Naive thymus-derived CD4-positive, alpha-beta T cell (primary cell): ENCODE results near the gene MYBPH. TPM values are rescaled to one million over a fixed set of nuclear protein-coding genes. Genes with fewer than 3 reads are reported as not detected.

Experiments
- ATAC-seq: fragments of 150-1000 bp; cut with Tn5 transposase; 2 replicates; pipeline ENCODE4 v1.10.0; 2021; ENCODE audit warnings: mild to moderate bottlenecking, moderate library complexity
- CTCF ChIA-PET: fragments of 350-600 bp; sonication (Branson Sonifier 250); formaldehyde crosslinking; loops from one replicate; lab custom pipeline; 2021; ENCODE audit warnings: antibody characterized with exemption; lab: Charles Lee
- POLR2A ChIA-PET: fragments of 350-600 bp; sonication (Branson Sonifier 250); formaldehyde crosslinking; loops from one replicate; lab custom pipeline; 2021; ENCODE audit warnings: antibody characterized with exemption, inconsistent platforms; lab: Charles Lee
- DNase-seq, 9 donors: peaks; one replicate each; pipeline versions ENCODE4 v3.0.0 to v3.0.0-alpha.2; 2020 to 2022; ENCODE audit warnings: mixed read lengths in 1 of 9
- H3K27ac ChIP-seq: one replicate; pipeline ENCODE4 v1.7.0; 2013; ENCODE audit warnings: mild to moderate bottlenecking, low read depth, low read length, moderate library complexity
- H3K27me3 ChIP-seq, 2 donors: one replicate each; pipeline ENCODE4 v1.7.0; 2013; ENCODE audit warnings: low read length in 2 of 2, mild to moderate bottlenecking in 2 of 2, moderate library complexity in 2 of 2; ENCODE audit not compliant: control insufficient read depth in 2 of 2, insufficient read depth in 2 of 2
- H3K36me3 ChIP-seq, 3 experiments: 1 replicate in 2 of 3; 2 replicates in 1 of 3; pipeline ENCODE4 v1.7.0; 2013; ENCODE audit warnings: low read length in 3 of 3, mild to moderate bottlenecking in 3 of 3, moderate library complexity in 1 of 3; ENCODE audit not compliant: insufficient read depth in 3 of 3, control insufficient read depth in 2 of 3
- H3K4me1 ChIP-seq, 2 donors: one replicate each; pipeline ENCODE4 v1.7.0; 2013; ENCODE audit warnings: low read length in 2 of 2, mild to moderate bottlenecking in 2 of 2, moderate library complexity in 1 of 2; ENCODE audit not compliant: control insufficient read depth in 2 of 2, insufficient read depth in 2 of 2
- H3K4me3 ChIP-seq: 2 replicates; pipeline ENCODE4 v1.7.0; 2013; ENCODE audit warnings: mild to moderate bottlenecking, low read length
- H3K9me3 ChIP-seq, 3 experiments: 1 replicate in 2 of 3; 2 replicates in 1 of 3; pipeline ENCODE4 v1.7.0; 2013; ENCODE audit warnings: low read length in 3 of 3; ENCODE audit not compliant: control insufficient read depth in 2 of 3
- H3K27ac Mint-ChIP-seq, 9 donors: one replicate each; pipeline ENCODE4 v1.8.0; 2020 to 2022; ENCODE audit warnings: mixed read lengths in 9 of 9, mild to moderate bottlenecking in 8 of 9, moderate library complexity in 5 of 9, inconsistent platforms in 2 of 9
- H3K27me3 Mint-ChIP-seq, 5 donors: one replicate each; pipeline ENCODE4 v1.8.0; 2021 to 2022; ENCODE audit warnings: mixed read lengths in 5 of 5, mild to moderate bottlenecking in 1 of 5
- H3K36me3 Mint-ChIP-seq, 5 donors: one replicate each; pipeline ENCODE4 v1.8.0; 2020 to 2022; ENCODE audit warnings: mixed read lengths in 5 of 5, mild to moderate bottlenecking in 3 of 5, inconsistent platforms in 1 of 5
- H3K4me1 Mint-ChIP-seq, 7 donors: one replicate each; pipeline ENCODE4 v1.8.0; 2020 to 2022; ENCODE audit warnings: mixed read lengths in 7 of 7, mild to moderate bottlenecking in 3 of 7, inconsistent platforms in 1 of 7
- H3K4me3 Mint-ChIP-seq, 10 donors: one replicate each; pipeline ENCODE4 v1.8.0; 2020 to 2022; ENCODE audit warnings: mild to moderate bottlenecking in 10 of 10, mixed read lengths in 10 of 10, moderate library complexity in 6 of 10, inconsistent platforms in 2 of 10
- H3K9me3 Mint-ChIP-seq, 11 donors: one replicate each; pipeline ENCODE4 v1.8.0; 2020 to 2022; ENCODE audit warnings: mixed read lengths in 11 of 11, mild to moderate bottlenecking in 4 of 11, inconsistent platforms in 1 of 11, moderate library complexity in 1 of 11
- intact Hi-C, 2 donors: fragments of 100-400 bp; cut with micrococcal nuclease; formaldehyde crosslinking; loops; one replicate each; pipeline ENCODE4 v1.15.1; 2023
- polyA plus RNA-seq, 2 donors: library from polyadenylated mRNA; unstranded; fragments of 300-500 nt; fragmentation: Illumina TruSeq; gene quantifications; one replicate each; pipeline ENCODE4 v1.2.3, GENCODE V29; 2021
- total RNA-seq, 6 experiments: library from RNA in 5 of 6; stranded (reverse) in 5 of 6; gene quantifications; 1 replicate in 5 of 6; 2 replicates in 1 of 6; pipeline ENCODE4 v1.2.3 and lab custom pipeline; 2021 to 2026

MYBPH gene
- total and polyA plus RNA-seq, 7 experiments from 2014 or later: not detected

DNA sequence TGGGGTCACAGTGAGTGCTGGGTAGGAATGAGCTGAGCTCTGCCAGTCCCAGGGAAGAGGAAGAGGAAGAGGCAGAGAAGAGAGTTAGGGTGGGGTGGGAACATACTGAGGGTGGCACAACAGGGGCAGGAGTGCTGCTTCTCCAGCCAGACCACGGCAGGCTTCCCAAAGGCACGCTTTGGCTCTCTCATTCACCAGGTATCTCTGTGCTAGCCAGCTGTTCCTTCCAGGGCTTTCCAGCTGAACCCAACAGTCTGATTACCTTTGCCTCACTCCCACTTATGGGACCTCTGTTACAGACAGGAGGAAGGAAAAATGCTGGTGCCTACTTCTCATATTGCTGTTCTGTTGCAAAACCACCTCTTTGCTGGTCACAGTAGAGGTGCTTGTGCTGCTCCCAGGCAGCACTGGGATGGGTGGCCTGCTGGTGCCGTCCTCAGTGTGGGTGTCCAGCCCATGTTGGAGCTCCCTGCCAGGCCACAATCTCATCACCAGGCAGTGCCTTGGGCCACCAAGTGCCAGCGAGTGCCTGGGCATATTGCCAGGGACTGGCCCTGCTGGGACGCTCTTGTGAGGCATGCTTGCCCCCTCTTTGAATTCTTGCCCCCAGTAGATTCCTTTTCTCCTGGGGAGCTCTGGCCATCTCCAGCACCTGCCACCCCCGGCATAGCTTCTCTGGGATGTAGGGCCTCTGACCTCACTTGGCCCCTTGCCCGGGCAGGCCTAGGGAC, 46.0 kb downstream of the MYBPH start:
- peaks cover 6 to 17% (median 11%) of the 10 kb centered on the region in 7 donors for H3K4me1 Mint-ChIP-seq
- peak overlapping the region in 2 of 10 donors; percentile 5 to 74 for H3K4me3 Mint-ChIP-seq
- Histone ChIP-seq H3K4me1 (no peaks in the 10 kb centered on the region), H3K36me3 (no peaks in the 10 kb centered on the region), H3K27ac (no peak overlapping the region), H3K4me3 (no peak overlapping the region), H3K9me3 (no peaks in the 10 kb centered on the region), H3K27me3 (peaks cover 0 to 12% of the 10 kb centered on the region in 2 donors)
- peaks cover 39 to 49% (median 44%) of the 10 kb centered on the region in 5 donors for H3K27me3 Mint-ChIP-seq
- DNase-seq: peak in 1 of 9 donors; percentile 2
- H3K9me3 Mint-ChIP-seq: peaks cover 0 to 2% (median 0%) of the 10 kb centered on the region in 11 donors
- ChIA-PET POLR2A (no interaction called here), CTCF (no interaction called here)
- no peak overlapping the region for H3K27ac Mint-ChIP-seq
- H3K36me3 Mint-ChIP-seq: peaks cover 0 to 7% (median 0%) of the 10 kb centered on the region in 5 donors
- ATAC-seq: peak; percentile 31
- intact Hi-C loops: no loop called here

DNA sequence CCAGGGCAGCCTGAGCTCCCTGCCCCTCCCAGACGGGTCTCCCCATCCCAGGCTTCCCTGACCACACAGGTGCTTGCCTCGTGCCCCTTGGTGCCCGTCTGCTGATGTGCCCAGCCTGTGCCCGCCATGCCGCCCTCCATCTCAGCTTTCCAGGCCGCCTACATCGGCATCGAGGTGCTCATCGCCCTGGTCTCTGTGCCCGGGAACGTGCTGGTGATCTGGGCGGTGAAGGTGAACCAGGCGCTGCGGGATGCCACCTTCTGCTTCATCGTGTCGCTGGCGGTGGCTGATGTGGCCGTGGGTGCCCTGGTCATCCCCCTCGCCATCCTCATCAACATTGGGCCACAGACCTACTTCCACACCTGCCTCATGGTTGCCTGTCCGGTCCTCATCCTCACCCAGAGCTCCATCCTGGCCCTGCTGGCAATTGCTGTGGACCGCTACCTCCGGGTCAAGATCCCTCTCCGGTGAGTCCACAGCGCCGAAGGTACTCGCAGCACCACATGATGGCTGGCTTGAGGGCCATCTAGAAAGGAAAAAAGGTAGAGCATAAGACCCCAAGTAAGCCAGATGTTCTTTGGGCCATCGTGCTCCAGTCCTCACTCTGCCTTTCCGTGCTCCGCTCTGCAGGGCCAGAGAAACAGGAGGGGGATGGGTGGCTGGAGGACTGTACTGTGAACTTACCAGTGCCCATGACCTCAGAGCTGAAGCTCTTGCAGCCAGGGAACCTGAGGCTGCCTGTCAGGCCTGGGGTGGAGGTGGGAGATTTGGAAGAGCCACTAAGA, 46.7 kb downstream of the MYBPH start:
- peak in 1 of 9 donors; percentile 19 for DNase-seq
- H3K27me3 ChIP-seq: peaks cover 0 to 12% of the 10 kb centered on the region in 2 donors
- no peaks in the 10 kb centered on the region for H3K4me1 ChIP-seq

DNA sequence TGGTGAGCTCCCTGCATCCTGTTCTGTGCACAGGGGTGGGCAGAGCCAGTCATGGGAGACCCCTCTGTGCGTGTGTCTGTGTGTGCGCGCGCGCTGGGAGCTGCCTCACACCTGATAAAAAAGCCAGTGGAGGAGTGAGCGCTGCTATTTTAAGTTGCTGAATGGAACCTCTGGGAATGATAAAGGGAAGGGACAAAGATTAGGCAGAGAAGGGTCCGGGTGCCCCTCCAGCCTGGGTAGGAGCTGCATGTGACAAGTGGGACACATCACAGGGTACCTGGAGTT, 47.3 kb downstream of the MYBPH start:
- DNase-seq: no peak
- CTCF ChIA-PET: interaction anchor here (0.5 kb wide), 1 partner anchor 68 kb away, joined by 3 read pairs; no protein-coding TSS in a partner anchor
- H3K9me3 ChIP-seq: no peaks in the 10 kb centered on the region
- intact Hi-C loops: no loop called here
- Mint-ChIP-seq H3K9me3 (peaks cover 0 to 2% (median 0%) of the 10 kb centered on the region in 11 donors), H3K27me3 (peaks cover 46 to 61% (median 50%) of the 10 kb centered on the region in 5 donors), H3K4me1 (peaks cover 6 to 17% (median 11%) of the 10 kb centered on the region in 7 donors), H3K27ac (no peak overlapping the region), H3K36me3 (peaks cover 0 to 7% (median 0%) of the 10 kb centered on the region in 5 donors), H3K4me3 (peak overlapping the region in 3 of 10 donors; percentile 61 to 76 (median 74))
- H3K27me3 ChIP-seq: peaks cover 0 to 12% of the 10 kb centered on the region in 2 donors
- POLR2A ChIA-PET: no interaction called here
- H3K4me3 ChIP-seq: no peak overlapping the region
- H3K36me3 ChIP-seq: no peaks in the 10 kb centered on the region
- H3K4me1 ChIP-seq: no peaks in the 10 kb centered on the region
- ATAC-seq: no peak
- no peak overlapping the region for H3K27ac ChIP-seq

More for the DNA sequence above, 46.7 kb downstream of the MYBPH start:
- Mint-ChIP-seq H3K9me3 (peaks cover 0 to 2% (median 0%) of the 10 kb centered on the region in 11 donors), H3K27me3 (peaks cover 41 to 56% (median 45%) of the 10 kb centered on the region in 5 donors), H3K4me1 (peaks cover 6 to 17% (median 11%) of the 10 kb centered on the region in 7 donors), H3K4me3 (peak overlapping the region in 3 of 10 donors; percentile 32 to 74 (median 39)), H3K36me3 (peaks cover 0 to 7% (median 0%) of the 10 kb centered on the region in 5 donors), H3K27ac (no peak overlapping the region)
- POLR2A ChIA-PET: no interaction called here
- intact Hi-C loops: no loop called here
- ATAC-seq: no peak
- no peaks in the 10 kb centered on the region for H3K9me3 ChIP-seq
- H3K36me3 ChIP-seq: no peaks in the 10 kb centered on the region
- H3K27ac ChIP-seq: no peak overlapping the region
- no peak overlapping the region for H3K4me3 ChIP-seq
- CTCF ChIA-PET: no interaction called here

DNA sequence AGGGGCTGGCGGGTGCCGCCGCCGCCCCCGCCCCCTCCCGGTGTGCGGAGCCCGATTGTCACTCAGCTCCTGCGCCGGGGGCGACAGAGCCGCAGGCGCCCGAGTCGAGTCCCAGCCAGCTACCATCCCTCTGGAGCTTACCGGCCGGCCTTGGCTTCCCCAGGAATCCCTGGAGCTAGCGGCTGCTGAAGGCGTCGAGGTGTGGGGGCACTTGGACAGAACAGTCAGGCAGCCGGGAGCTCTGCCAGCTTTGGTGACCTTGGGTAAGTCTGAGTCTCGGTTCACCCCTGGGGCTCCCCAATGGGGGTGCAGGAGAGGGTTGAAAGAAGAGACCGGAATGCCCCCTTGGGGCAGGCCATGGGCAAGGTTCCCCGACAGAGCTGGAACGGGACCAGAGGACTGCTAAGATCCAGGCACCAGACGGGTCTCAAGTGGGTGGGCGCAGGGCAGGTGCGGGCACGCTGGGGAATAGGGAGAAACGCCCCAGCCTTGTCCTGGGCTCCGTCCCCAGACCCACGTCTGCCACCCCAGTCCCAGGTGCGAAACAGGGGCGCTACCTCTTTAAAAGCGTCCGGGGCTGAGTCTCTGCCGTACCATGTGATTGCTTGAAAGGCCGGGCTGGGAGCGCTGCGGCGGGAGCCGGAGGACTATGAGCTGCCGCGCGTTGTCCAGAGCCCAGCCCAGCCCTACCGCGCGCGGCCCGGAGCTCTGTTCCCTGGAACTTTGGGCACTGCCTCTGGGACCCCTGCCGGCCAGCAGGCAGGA, 47.8 kb downstream of the MYBPH start, which contains the start of gene ADORA1:
Gene ADORA1 (plus strand): TSS at position 61 of the 765 bp plus-strand sequence. CDS start 1,116 bp downstream, outside the sequence.
- Mint-ChIP-seq H3K4me3 (peak within 1 kb of the TSS in 9 of 10 donors; percentile 4 to 76 (median 63)), H3K4me1 (peaks cover 6 to 17% (median 11%) of the 10 kb centered on the region in 7 donors), H3K36me3 (peaks cover 0 to 7% (median 0%) of the 10 kb centered on the region in 5 donors), H3K27ac (no peak within 1 kb of the TSS), H3K27me3 (peaks cover 46 to 62% (median 51%) of the 10 kb centered on the region in 5 donors), H3K9me3 (peaks cover 0 to 2% (median 0%) of the 10 kb centered on the region in 11 donors)
- DNase-seq (peak in 1 of 9 donors; percentile 19), ATAC-seq (peak; percentile 24)
- no peaks in the 10 kb centered on the region for H3K9me3 ChIP-seq
- peaks cover 0 to 12% of the 10 kb centered on the region in 2 donors for H3K27me3 ChIP-seq
- ChIA-PET POLR2A (no interaction called here), CTCF (interaction anchor here (0.5 kb wide), 1 partner anchor 68 kb away, joined by 3 read pairs; no protein-coding TSS in a partner anchor)
- no peaks in the 10 kb centered on the region for H3K4me1 ChIP-seq
- no peak within 1 kb of the TSS for H3K27ac ChIP-seq
- no peak within 1 kb of the TSS for H3K4me3 ChIP-seq
- no peaks in the 10 kb centered on the region for H3K36me3 ChIP-seq
- intact Hi-C loops: no loop called here

DNA sequence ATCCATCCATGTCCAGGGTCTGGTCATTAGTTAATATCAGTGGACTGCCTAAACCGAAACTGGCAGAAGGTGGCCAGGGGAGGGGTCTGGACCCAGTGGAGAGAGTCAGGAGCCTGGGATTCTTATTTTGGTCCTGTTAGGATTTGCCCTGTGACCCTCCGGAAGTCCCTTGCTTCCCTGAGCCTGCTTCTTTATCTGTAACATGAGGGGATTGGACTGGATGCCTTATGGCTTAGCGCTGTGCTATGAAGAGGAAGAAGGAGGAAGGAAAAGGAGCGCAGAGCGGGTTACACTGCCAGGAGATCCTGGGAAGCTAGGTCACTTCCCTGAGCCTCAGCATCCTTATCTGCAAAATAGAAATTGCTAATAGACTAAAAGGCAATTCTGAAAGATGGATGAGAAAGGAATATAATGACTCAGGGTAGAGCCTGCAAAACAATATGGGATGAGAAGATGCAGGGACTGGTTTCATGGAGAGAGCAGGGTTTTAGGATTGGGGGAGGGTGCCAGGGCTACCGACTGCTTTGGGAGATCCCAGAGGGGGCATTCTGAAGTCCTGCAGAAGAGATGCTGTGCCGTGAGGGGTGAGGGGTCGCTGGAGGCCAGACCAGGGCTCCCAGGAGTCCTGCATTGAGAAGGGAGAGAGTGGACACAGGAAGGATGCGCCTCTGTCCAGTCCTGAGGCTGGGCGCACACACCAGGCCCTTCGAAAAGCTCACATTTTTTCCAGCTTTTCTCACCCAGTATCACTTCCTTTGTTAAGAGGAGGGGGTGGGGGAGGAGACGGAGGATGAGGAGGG, 48.6 kb downstream of the MYBPH start:
- Histone ChIP-seq H3K4me3 (no peak overlapping the region), H3K27ac (no peak overlapping the region), H3K27me3 (peaks cover 0 to 12% of the 10 kb centered on the region in 2 donors), H3K9me3 (no peaks in the 10 kb centered on the region), H3K4me1 (no peaks in the 10 kb centered on the region), H3K36me3 (no peaks in the 10 kb centered on the region)
- peak overlapping the region in 8 of 10 donors; percentile 4 to 74 (median 55) for H3K4me3 Mint-ChIP-seq
- H3K9me3 Mint-ChIP-seq: peaks cover 0 to 2% (median 0%) of the 10 kb centered on the region in 11 donors
- ATAC-seq (no peak), DNase-seq (peak in 1 of 9 donors; percentile 7)
- H3K4me1 Mint-ChIP-seq: peaks cover 6 to 17% (median 11%) of the 10 kb centered on the region in 7 donors
- H3K36me3 Mint-ChIP-seq: peaks cover 0 to 7% (median 0%) of the 10 kb centered on the region in 5 donors
- ChIA-PET CTCF (no interaction called here), POLR2A (no interaction called here)
- intact Hi-C loops: no loop called here
- peaks cover 46 to 70% (median 55%) of the 10 kb centered on the region in 5 donors for H3K27me3 Mint-ChIP-seq
- no peak overlapping the region for H3K27ac Mint-ChIP-seq
